ENCODE data around the gene APMAP.

The APMAP gene, protein sequence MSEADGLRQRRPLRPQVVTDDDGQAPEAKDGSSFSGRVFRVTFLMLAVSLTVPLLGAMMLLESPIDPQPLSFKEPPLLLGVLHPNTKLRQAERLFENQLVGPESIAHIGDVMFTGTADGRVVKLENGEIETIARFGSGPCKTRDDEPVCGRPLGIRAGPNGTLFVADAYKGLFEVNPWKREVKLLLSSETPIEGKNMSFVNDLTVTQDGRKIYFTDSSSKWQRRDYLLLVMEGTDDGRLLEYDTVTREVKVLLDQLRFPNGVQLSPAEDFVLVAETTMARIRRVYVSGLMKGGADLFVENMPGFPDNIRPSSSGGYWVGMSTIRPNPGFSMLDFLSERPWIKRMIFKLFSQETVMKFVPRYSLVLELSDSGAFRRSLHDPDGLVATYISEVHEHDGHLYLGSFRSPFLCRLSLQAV

GRCh38 chr20:24992487-24993205 is at the start of gene APMAP:
TSS of gene APMAP (minus strand) at chr20:24992751. CDS start at chr20:24992688, 63 bp downstream.
- peak; percentile 93 for DNase-seq (ENCODE audit: low spot score)

- no peak for DNase-seq (ENCODE audit: low spot score)
Observed at GRCh38 chr20:25041813-25042530, 49.4 kb upstream of the APMAP start.

GRCh38 chr20:25040438-25040831 is 47.9 kb upstream of the APMAP start:
- DNase-seq (ENCODE audit: low spot score) = no peak

DNA sequence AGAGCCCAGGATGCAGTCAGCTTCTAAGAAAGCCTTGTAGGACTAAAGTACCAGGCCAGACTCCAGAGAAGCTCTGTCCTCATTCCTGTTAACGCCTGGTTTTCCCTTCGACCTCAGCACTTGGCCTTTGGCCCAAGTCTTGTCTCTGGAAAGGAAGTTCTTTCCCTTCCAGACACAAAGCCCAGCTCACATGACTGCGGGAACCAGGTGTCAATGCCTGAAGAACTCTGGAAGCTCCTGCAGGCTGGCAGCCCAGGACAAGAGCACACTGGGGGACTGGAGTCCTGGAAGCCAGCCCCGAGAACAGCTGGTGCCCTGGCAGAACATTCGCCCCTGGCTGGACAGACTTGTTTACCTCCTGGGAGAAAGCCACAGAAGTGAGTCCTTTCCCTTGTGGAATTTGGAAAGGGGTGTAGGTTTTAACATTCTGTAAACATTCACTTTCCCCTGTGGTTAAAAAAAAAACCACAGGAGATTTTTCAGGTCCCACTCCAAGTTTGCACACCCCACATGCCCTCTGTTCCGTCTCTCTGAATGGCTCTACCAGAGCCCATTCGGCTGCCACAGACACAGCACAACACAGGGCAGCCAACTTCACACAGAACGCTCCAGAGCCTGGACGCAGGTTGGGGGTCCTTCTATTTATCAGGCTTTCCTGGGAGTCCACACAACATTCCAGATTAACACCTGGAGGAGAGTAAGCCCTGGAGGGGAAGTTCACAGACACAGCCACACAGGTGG is 47.3 kb upstream of the APMAP start:
- no peak for DNase-seq (ENCODE audit: low spot score)

DNA sequence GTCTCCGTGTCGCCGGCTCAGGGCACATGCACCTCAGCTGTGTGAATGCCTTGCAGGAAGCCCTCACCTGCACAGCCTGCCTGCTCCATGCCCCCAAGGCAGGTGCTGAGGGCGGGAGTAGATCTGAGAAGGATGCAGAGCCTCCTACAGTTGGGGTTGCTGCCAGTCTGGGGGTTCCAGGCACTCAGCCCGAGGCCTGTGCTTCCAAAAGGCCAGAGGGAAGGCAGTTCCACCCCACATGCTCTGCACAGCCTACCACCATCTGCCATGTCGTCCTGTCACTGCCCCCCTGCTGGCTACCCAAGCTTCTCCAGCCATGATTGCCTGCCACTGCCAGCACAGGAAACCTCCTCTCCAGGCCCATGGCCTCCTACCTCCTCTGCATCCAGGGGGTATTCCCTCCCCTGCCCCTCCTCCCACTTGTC is 46.1 kb upstream of the APMAP start:
- DNase-seq (ENCODE audit: low spot score) = no peak

GRCh38 chr20:25038103-25038410 is 45.5 kb upstream of the APMAP start:
- no peak for DNase-seq (ENCODE audit: low spot score)

DNA sequence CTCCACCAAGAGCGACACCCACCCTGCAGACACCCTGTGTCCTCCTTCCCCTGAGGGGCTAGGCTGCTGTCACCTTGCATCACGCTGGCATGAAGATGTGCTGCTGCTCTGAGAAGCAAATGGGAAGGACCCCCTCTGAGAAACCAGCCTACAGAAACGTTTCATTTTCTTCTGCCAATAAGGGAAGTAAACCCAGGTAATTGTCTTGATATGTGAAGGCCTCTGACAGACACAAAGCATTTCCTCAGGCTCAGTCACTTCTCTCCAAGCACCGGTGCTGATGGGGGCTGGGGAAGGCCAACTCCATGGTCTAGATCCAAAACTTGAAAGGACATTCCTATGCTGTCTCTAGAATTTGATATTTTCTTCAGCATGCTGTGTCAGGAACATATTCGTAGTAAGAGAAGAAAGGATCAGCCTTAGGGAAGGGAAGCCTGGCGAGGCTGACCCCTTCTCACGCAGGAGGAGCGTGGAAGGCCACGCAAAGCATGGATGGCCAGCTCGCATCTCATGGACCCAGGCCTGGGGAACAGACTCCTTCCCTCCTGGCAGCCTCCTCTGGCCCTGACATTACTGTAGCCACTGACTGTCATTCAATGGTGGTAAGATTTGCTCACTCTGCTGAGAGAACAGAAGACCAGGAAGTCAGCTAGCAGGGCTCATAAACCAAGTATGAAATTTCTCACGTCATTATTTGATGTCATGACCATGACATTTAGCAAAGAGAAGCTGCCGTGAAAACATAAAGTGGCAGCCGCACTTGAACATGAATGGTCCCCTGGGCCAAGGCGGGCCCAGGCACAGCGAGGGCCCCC is 44.9 kb upstream of the APMAP start:
- no peak for DNase-seq (ENCODE audit: low spot score)

GRCh38 chr20:25036331-25036936 is 43.9 kb upstream of the APMAP start:
- DNase-seq (ENCODE audit: low spot score) = no peak

DNA sequence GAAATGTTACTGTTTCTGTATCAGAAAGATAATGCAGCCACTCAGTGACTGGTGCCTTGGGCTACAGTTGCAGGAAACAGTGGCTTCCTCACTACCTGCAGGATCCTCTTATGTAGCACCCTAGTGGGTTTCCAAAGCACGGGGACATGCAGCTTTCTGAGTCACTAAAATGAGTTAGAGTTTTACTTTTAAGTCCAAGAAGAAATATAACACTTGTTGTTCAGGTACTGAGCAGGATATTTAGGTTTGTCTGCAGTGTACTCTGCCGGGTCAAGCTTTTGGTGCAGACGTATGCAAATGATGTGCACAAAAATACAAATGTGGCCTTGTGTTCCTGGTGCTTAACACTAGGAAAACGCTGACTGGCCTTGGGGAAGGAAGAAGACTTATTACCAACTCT is 43.4 kb upstream of the APMAP start:
- DNase-seq (ENCODE audit: low spot score) = peak; percentile 34

GRCh38 chr20:25033924-25034300 is 41.4 kb upstream of the APMAP start:
- DNase-seq (ENCODE audit: low spot score) = no peak

DNA sequence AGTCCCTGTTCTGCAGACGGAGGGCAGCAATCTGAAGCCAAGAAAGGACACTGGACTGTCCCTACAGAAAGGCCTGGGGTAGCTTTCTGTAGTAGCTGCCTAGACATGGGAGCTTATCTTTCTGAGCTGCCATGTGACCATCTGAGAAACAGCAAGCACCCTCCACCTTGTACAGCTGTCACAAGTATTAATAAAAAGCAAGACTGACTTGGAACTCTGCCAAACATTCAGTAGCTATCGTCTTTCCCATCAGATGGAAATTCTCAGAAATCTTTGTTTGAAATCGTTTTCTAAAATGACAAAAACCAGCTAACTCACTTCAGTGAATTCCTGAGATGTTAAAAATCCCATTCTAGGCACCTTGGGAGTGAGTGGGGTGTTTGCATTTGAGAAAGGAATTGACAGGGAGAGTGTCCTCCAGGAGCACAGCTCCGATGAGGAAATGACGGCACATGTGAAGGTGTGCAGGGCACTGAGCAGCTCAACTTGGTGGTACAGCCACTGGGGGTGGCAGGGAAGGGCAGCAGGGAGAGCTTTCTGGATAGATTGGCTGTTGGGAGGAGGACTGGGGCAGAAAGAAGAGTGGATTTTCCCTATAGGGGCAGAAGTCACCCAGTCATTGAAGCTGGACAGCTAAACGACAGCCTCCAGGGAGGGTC is 40.8 kb upstream of the APMAP start:
- DNase-seq (ENCODE audit: low spot score) = no peak

DNA sequence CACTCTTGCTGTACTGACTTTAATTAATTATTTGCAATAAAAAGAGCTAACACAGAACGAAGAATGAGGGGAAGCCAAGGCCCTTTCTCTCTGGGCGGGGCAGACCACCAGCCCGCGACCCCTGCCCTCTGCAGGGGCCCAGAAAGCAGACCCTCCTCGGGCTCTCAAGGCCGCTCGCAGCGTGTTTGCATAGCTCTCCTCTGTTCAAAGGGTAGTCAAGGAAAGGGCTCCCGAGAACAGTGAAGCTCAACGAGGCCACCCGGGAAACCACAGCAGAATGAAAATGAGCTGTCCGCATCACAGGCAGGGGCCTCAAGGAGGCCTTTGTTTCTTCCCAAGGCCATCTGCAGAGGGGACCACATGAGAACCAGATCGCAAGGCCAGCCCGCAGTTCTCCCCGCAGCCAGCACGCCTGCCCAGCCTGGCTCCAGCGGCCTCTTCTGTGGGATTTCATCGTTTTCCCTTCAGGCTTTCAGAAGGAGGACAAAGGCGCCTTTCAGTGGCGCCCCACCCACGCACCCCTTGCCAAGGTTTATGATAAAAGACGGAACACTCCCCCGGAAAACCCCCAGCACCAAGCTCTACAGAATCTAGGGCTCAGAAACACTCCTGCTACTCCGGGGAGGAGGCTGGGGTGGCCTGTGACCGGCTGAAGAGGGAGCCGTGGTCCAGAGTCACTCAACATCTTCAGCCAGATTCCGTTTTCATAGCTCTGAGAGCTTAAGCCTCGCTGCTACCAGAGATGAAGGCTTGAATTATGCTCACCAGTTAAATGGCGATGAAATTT is 40.1 kb upstream of the APMAP start:
- no peak for DNase-seq (ENCODE audit: low spot score)

DNA sequence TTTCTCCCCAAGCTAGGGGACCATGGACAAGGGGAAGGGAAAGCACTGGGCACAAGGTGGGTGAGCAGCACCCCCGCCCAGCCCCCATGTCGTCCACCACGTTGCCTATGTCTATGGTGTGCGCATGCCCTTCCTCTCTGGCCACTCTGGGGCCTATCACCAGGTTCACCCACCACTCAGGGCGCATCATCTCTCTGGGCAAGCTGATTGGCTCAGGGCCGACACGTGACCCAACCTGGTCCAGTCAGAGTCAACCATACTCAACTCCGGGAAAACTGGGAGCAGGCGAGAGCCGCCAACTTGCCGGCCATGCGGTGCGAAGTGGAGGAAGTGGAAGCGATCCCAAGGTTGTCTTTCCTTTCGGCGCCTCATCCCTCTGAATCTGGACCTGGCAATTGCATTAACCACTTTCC is 39.5 kb upstream of the APMAP start:
- no peak for DNase-seq (ENCODE audit: low spot score)

GRCh38 chr20:25031241-25031640 is 38.7 kb upstream of the APMAP start:
- DNase-seq (ENCODE audit: low spot score) = no peak

- no peak for DNase-seq (ENCODE audit: low spot score)
Observed at GRCh38 chr20:25030649-25031207, 38.2 kb upstream of the APMAP start.

GRCh38 chr20:25030007-25030648 is 37.6 kb upstream of the APMAP start:
- no peak for DNase-seq (ENCODE audit: low spot score)

DNA sequence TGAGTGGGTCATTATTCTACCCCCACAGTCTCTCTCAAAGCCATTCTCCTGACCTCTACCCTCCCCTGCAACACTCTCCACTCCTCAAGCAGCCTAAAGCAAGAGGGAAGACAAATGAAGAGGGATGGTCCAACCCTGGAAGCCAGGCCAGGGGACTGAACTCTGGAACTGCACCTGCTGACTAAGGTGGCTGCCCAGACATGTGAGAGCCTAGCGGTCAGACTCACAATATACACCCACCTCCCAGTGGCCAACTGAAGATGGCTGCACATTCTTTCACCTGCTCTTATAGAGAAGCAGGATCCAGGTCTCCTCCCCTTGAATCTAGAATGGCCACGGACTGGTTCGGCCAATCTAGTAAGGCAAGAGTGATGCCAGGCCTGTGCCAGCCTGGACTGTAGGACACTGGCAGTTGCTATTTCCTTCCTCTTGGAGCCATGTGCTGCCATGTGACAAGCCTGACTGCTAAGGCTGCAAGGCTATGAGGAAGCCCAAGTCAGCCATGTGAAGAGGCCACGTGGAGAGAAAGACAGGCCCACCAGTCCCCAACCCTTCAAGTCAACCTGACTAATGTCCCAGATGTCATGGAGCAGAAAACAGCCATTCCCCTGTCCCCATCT is 33.5 kb upstream of the APMAP start:
- no peak for DNase-seq (ENCODE audit: low spot score)

All from CD4-positive, alpha-beta T cell treated with Interleukin-6 at 100 ng/mL for 8 hours (primary cell).